ENCODE data around the gene AUTS2. TPM values are rescaled to one million over a fixed set of nuclear protein-coding genes. Genes with fewer than 3 reads are reported as not detected.

Gene AUTS2
- total RNA-seq, 1 experiment from 2014 or later = 256 TPM

GRCh38 chr7:70668606-70669358 lies 1070.5 kb downstream of the AUTS2 start:
- H3K36me3 Mint-ChIP-seq (ENCODE audit: insufficient read depth in 1 of 3, low read depth in 3 of 3) = no peaks in the 10 kb centered on the region
- Histone ChIP-seq H3K9ac (ENCODE audit: extremely low read depth, insufficient read length, low read length) (no peak overlapping the region), H4K8ac (replicated peaks; ENCODE audit: insufficient read length, low read depth, low read length) (no peak overlapping the region), H3T11ph (ENCODE audit: low read length) (no peak overlapping the region), H3K79me1 (ENCODE audit: insufficient read depth, low read depth, low read length, poor library complexity, severe bottlenecking) (no peaks in the 10 kb centered on the region), H3K4ac (ENCODE audit: low read depth, low read length) (no peak overlapping the region), H3K27ac (ENCODE audit: insufficient read length, low read depth, low read length) (no peak overlapping the region), H3K14ac (ENCODE audit: insufficient read depth, low read length) (no peak overlapping the region), H2AK5ac (ENCODE audit: insufficient read length, low read length) (no peak overlapping the region), H3K56ac (ENCODE audit: insufficient read length, low read depth, low read length) (no peak overlapping the region), H4K5ac (ENCODE audit: insufficient read length, low read depth, low read length) (no peak overlapping the region), H2BK5ac (ENCODE audit: insufficient read length, low read length) (no peak overlapping the region), H3K4me1 (ENCODE audit: insufficient read depth, low read length) (no peaks in the 10 kb centered on the region; the same call in 1 of the 2 replicates), H4K91ac (ENCODE audit: insufficient read length, low read depth, low read length) (no peak overlapping the region), H2BK120ac (ENCODE audit: low read depth, low read length, poor library complexity, severe bottlenecking) (no peak overlapping the region), H3K23ac (ENCODE audit: insufficient read length, low read depth, low read length) (no peak overlapping the region), H3K18ac (ENCODE audit: insufficient read length, low read depth, low read length) (no peak overlapping the region), H2AFZ (ENCODE audit: low read length) (no peak overlapping the region), H4K20me1 (ENCODE audit: control insufficient read depth, insufficient read depth, insufficient read length) (no peaks in the 10 kb centered on the region), H3K23me2 (ENCODE audit: insufficient read length, low read depth, low read length, poor library complexity, severe bottlenecking) (no peaks in the 10 kb centered on the region), H2BK15ac (ENCODE audit: low read depth, low read length) (no peak overlapping the region), H2BK20ac (ENCODE audit: low read depth, low read length, poor library complexity, severe bottlenecking) (no peak overlapping the region), H3K9me3 (ENCODE audit: control insufficient read depth, low read depth, low read length) (no peaks in the 10 kb centered on the region), H3K4me2 (ENCODE audit: insufficient read depth, insufficient read length, low read length) (no peak overlapping the region), H2BK12ac (ENCODE audit: insufficient read length, low read depth, low read length) (no peak overlapping the region), H3K27me3 (ENCODE audit: insufficient read depth, low read length) (no peaks in the 10 kb centered on the region), H3K79me2 (ENCODE audit: insufficient read depth, low read length) (no peaks in the 10 kb centered on the region)
- H3K27ac Mint-ChIP-seq = peak overlapping the region in 1 of 3 experiments; percentile 74; a peak in 2 of 7 replicates
- no peaks in the 10 kb centered on the region for H3K9me3 Mint-ChIP-seq
- TF ChIP-seq CTCF (conservative IDR thresholded peaks at IDR 0.05) = no peak
- DNase-seq = no peak
- H3K27me3 Mint-ChIP-seq (ENCODE audit: low read depth) = no peaks in the 10 kb centered on the region
- no CpG with 5 or more reads among the region's 16 CpGs for WGBS (ENCODE audit: extremely low coverage, insufficient read length, low lambda C conversion rate)
- no peak overlapping the region; a peak in 1 of 5 replicates for H3K4me3 Mint-ChIP-seq
- peaks cover 9 to 16% of the 10 kb centered on the region in 2 experiments for H3K4me1 Mint-ChIP-seq

Data from H9 (cell line).